GM19395 (cell line): ENCODE measurements around the gene CCDC159.
"Not testable (repeated sequence)": the region's sequence is repeated elsewhere in the genome, so short reads cannot be mapped to it uniquely, and the experiment has no call there.

Experiments
- ATAC-seq: cut with Tn5 transposase; IDR thresholded peaks from one replicate; pipeline ENCODE4 v1.9.1; 2021; ENCODE audit warnings: mild to moderate bottlenecking, moderate library complexity; ENCODE audit not compliant: unreplicated experiment

The CCDC159 gene

DNA sequence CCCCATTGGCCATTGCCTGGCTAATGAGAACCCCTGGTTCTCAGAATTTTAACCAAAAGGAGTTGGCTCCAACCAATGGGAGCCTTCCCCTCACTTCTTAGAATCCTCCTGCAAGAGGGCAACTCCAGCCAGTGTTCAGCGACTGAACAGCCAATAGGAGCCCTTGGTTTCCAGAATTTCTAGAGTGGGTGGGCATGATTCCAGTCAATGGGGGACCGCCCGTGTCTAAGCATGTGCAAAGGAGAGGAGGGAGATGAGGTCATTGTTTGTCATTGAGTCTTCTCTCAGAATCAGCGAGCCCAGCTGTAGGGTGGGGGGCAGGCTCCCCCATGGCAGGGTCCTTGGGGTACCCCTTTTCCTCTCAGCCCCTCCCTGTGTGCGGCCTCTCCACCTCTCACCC, 18.6 kb downstream of the CCDC159 start:
- no peak for ATAC-seq

DNA sequence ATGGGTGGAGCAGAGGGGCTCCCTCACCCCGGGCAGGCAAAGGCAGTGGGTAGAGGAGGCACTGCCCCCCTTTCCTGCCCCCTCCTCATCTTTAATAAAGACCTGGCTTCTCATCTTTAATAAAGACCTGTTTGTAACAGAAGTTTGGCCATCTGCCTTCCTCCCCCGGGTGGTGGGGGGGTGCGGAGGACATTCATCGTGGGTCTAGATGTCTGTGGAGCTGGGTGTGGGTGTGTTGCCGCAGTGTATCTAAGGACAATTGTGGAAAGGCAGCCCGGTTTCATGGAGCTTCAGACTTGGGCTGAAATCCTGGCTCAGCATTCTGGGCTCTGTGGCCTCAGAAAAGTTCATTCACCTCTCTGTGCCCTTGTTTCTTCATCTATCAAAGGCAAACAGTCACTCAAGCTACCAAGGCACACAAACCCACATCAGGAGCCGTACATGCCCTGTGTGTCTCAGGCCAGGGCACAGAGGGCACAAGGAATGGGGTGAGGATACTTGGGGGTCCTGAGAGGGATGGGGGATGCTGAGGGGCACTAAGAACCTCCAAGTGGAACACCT, 19.3 kb downstream of the CCDC159 start:
- no peak for ATAC-seq

DNA sequence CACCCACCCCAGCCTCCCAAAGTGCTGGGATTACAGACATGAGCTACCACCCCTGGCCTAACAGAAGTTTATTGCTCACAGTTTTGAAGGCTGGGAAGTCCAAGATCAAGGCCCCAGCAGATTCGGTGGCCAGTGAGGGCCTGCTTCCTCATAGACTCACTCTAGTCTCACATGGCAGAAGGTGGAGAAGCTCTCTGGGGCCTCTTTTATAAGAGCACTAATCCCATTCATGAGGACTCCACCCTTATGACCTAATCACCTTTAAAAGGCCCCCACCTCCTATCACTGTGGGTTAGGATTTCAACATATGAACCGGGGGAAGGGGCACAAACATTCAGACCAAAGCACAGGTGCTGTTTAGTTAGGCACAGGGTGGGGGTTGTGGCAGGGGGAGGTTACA, 21.2 kb downstream of the CCDC159 start:
- ATAC-seq, result no peak

DNA sequence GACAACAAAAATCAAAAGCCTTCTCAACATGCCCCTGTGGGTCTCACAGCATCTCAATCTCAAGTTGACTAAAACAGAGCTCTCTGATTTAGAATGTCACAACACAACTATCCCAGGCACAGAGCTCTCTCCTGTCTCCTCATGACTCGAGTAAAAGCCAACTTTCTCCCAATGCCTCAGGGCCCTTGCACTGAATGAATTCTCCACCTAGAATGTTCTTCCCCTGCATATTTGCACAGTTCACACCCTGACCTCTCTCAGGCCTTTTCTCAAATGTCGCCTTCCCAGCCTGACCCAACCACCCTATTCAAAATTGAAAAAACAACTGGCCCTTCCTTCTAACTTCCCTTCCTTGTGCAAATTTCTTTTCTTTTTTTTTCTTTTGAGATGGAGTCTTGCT, 24.4 kb downstream of the CCDC159 start:
- no peak for ATAC-seq

DNA sequence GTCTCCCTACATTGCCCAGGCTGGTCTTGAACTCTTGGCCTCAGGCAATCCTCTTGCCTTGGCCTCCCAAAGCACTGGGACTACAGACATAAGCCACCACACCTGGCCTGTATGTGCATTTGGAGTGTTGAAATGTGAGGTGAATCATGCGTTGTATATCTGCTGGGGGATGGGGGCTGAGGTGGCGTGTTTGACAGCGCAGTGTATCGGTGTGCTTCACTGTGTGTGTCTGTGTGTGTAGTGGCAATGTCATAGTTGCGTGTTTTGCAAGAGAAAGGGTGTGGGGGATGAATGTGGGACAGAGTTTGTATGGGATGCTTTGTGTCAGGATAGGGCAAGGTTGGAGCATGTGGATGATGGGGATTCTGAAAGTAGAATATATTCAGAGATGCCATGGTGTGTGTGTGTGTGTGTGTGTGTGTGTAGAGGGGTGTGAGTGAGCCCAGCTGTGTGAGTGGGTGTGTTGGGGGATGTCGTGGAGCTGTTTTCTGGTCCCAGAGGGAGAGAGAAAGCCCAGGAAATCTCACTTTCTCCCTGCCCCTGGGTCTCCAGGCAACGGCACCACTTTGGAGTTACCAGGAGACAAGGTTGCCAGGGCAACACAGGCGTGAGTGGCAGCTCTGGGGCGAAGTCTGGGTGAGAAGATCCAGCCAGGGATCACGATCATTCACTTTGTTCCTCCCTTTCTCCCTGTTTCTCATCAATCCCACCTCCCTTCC, 27.0 kb downstream of the CCDC159 start:
- no peak for ATAC-seq

DNA sequence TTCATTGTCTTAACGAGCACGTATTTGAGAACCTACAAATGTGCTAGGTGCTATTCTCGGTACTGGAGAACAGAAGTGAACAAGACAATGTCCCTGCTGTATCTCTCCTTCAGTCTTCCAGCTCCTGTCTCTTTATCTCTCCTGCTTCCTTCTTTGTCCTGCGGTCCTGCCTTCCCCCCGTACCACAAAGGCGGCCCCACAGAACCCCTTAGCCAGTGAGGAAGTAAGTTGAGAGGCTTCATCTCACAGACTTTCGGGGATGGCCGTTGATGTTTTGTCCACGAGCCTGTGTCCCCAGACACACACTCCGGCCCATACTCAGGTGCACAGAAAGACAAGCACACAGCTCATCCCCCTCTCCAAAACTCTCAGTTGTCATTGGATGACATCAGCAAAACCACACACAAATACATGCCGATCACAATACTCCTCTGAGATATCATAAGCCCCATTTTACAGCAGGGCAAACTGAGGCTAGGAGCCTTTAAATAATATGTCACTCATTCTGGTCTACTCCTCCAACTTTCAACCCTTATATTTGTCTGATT, 27.6 kb downstream of the CCDC159 start:
- no peak for ATAC-seq

DNA sequence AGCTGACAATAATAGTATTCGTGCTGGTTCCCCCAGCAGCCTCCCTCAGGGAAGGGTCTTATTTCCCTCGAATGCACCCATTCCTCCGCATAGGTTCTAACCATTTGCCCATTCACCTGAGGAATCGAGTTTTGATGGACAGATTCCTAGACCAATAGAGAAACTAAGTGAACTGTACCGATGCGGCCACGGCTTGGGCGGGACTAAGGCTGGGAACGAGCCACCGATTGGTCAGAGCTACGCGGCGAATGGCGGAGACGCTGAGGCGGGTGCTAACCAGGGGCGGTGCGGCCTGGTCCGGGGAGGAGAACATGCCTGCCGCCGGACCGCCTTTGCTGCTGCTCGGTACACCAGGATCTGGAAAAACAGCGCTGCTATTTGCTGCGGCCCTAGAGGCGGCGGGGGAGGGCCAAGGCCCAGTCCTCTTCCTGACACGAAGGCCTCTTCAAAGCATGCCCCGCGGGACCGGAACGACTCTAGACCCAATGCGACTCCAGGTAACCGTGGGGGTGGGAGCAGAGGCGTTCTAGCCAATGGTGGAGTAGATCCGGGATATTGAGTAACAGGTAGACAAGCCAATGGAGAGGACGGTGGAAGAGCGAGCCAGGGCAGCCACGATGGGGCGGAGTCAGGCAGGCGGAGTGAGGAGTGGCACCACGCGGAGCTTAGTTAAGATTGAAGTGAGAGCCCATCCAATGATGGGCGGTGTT, 28.3 kb downstream of the CCDC159 start, which contains the start of gene SWSAP1:
Gene SWSAP1, plus strand, starts transcription at position 234 of the 710 bp plus-strand sequence. Its CDS starts 15 bp downstream, at position 249.
- peak; percentile 86 for ATAC-seq

DNA sequence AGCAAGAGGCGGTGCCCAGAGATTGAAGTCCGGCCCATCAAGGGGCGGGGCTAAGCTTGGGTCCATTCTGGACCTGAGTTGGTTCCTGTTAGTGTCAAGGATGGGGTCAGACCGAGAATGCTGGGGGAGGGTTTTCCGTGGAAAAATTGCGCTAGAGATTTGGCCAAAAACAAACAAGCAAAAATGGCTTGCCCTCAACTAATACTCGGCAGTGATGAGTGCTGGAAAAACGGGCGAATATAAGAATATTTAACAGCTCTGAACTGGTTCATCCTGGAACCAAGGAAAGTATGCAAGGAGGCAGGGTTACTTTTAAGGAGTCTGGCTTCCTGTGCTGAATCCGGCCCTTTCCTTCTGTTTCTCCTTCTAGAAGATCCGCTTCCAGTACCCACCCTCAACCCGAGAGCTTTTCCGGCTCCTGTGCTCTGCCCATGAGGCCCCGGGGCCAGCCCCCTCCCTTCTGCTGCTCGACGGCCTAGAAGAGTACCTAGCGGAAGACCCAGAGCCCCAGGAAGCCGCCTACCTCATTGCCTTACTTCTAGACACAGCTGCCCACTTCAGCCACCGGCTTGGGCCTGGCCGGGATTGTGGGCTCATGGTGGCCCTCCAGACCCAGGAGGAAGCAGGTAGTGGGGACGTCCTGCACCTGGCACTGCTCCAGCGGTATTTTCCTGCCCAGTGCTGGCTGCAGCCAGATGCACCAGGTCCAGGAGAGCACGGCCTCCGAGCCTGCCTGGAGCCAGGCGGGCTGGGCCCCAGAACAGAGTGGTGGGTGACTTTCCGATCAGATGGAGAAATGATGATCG, 29.0 kb downstream of the CCDC159 start:
- ATAC-seq, result peak; percentile 33

DNA sequence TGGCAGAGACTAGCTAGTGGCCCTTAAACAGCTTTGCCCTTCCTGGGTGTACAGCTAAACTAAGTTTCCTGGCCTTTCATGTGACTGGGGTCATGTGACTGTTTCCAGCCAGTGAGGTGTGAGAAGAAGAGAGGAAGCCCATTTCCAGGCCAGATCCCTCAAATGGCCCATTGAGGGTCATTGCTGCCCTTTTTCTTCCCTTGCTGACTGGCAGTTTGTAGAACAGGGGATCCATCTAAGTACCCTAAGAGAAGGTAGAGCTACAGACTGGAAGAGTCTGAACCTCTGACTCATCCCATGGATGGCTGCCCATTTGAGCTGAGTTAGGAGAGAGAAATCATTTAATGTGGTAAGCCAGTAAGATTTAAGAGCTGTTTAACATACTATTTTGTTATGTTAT, 30.9 kb downstream of the CCDC159 start:
- no peak for ATAC-seq

DNA sequence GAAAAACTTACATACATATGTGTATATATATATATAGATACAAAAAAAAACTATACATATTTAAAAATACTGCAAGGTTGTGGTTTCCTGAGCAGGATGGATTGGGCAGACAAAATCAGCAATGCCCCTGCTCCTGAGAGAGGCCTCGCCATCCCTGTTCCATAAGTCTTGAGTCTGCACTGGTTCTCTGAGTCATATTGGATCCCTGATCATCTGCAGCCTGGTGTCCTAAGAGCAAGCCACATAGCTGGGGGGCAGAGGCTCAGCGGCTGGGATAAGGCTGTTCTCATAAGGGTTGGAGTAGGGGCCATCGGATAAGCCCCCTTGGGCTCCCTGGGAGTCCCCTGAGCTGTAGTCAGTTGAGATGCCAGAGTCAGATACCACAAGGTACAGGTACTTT, 31.4 kb downstream of the CCDC159 start:
- ATAC-seq, result no peak

DNA sequence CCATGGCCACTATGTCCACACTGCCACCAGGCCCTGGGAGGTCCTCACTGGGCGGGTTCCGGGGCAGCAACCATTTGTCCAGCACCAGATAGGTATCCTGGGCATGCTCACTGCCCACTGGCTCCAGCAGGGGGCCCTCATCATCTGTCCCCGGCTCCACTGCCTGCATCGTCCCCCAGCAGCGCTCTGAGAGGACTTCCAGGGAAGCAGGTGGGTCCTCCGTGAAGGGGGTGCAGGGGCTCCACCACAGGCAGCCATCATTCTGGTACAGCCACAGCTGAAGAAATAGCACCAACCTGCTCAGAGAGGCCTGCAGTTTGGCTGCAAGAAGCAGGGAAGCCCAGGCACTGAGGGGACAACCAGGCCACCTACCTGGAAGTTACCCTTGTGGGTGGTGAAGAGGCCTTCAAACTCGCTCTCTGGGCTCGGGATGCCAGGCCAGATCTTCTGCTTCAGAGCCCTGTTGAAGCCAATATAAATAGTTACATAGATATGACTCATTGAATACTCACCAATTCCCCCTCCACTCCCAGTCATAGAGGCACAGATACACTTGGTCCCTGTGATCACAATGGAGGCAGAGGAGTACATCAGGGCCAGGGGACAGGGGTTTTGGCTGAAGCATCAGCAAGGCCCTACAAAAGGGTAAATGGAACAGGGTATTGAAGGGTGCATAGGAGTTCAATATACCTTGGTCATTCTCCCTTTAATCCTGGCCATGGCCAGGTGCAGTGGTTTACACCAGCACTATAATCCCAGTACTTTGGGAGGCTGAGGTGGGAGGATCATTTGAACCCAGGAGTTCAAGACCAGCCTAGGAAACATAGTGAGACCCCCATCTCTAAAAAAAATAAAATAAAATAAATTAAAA, 32.2 kb downstream of the CCDC159 start:
- no peak for ATAC-seq

DNA sequence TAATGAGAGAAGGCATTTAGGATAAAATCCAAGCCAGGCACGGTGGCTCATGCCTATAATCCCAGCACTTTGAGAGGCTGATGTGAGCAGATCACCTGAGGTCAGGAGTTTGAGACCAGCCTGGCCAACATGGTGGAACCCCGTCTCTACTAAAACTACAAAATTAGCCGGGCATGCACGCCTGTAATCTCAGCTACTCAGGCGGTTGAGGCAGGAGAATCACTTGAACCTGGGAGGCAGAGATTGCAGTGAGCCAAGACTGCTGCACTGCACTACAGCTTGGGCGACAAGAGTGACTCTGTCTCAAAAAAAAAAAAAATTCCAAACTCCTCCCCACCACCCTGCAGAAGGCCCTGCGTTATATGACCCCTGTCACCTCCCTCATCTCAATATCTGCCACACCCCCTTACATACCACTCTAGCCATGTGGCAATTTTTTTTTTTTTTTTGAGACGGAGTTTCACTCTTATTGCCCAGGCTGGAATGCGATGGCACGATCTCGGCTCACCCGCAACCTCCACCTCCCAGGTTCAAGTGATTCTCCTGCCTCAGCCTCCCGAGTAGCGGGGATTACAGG, 33.0 kb downstream of the CCDC159 start:
- ATAC-seq, result not testable (repeated sequence)

DNA sequence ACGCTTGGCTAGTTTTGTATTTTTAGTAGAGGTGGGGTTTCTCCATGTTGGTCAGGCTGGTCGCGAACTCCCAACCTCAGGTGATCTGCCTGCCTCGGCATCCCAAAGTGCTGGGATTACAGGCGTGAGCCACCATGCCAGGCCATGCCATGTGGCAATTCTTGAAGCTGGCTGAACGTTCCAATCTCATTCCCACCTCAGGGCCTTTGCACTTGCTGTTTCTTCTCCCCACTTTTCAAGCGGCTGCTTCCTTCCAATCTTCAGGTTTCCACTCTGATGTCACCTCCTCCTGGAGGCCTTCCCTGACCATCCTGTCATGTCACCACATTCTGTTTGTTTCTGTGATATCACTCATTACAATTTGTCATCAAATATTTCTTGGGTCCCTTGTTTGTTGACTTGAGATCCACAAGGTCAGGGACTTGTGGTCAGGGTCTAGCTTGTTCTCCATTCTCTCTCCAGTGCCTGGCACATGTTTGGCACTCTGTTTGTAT, 33.6 kb downstream of the CCDC159 start:
- ATAC-seq, result no peak

DNA sequence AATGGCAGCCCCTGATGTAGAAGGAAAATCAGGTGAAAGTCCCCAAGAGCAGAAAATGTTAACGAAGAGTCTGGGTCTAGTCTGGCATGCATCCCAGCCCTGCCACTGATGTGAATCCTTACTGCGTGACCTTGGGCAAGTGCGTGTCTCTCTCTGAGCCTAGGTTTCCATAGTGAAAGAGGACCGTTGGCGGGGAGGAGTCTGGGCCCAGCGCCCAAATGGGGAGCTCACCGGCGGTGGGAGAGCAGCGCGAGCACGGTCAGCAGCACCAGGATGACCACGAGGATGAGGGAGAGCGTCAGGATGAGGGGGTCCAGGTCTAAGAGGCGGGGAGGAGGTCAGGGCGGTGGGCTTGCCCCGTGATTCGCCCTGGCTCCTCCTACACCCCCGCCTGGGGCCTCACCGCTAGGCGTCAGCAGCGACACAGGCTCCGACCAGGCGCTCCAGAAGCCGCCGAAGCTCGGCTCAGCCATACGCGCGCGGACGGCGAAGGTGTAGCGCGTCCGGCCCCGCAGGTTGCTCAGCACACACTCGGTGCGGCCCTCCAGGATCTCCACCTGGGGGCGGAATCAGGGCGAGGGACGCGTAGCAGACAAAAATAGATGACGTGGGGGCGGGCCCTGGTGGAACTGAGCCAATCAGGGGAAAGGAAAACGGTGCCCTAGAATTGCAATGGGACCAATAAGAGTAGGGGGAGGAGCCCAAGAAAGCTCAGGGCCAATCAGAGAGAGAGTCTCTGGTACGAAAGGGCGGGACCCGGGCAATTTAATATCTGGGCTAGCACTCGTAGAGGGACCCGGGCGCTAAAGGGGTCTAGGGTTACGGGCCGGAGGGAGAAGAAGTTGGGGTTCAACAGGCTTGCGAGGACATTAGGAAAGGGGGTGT, 34.6 kb downstream of the CCDC159 start:
- peak; percentile 81 for ATAC-seq

DNA sequence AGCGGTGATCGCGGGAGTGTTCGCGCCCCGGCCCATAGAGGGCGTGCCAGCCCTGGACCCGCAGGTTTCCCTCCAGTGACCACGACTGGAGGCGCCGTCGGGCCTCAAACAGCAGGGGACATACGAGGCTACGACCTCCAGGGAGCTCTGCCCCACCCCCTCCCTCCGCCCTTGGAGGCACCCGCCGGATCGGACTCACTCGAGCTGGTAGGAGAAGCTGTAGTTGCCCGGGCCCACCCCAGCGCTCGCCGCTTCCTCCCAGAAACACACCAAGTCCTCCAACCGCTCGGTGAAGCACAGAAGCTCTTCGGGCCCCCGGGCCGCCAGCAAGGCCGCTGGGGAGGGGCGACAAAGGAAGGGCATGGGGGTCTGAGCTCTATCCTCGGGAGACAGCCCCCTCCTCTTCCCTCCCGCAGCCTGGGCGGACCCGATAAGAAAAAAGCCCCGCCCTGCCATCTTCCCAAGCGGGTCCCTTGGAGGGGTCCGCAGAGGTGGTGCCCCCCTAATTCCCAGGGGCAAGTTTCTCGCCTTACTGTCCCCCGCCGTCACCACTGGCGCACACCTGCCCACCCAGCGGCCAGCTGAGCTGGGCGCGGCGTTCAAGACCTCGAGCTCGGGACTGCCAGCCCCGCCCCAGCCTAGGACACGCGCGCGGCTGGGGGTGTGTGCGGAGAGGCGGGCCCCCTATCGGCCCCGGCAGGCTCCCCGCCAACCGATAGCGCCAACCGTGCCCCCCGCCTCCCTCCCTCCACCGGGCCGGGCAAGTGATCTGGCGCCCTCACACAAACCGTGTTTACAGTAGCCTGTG, 36.8 kb downstream of the CCDC159 start:
- no peak for ATAC-seq

DNA sequence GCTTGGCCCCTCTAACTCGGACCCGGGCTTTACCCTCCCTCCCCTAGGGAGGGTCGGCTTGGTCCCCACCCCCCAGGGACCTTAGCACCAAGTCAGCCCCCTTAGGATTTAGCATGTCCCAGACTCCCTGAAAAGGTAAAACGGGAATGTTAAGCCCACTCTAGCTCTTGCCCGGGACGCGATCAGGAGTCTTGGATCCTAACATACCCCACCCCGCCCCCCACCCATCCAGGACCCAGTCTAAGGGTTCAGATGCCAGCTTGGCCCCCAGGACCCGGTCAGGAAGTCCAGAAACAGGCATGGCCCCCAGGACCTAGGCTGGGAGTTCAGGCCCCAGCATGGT, 37.4 kb downstream of the CCDC159 start:
- ATAC-seq, result no peak

DNA sequence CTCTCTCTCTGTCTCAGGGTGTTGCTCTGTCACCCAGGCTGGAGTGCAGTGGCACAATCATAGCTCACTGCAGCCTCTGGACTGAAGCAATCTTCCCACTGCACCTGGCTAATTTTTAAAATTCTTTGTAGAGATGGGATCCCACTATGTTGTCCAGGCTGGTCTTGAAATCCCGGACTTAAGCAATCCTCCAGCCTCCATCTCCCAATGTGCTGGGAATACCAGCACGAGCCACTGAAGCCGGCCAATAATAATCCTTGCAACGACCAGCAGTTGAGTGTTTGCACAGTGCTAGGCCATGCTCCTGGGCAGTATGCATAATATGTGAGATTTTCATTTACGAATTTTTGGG, 38.4 kb downstream of the CCDC159 start:
- no peak for ATAC-seq
